SU-DHL-6 (cell line): ENCODE data around the gene HHAT.

Experiments used
- H2AFZ ChIP-seq: fragments of 200-600 bp; sonication (generic); 2 replicates; pipeline ENCODE4 v1.6.1; 2014; ENCODE audit warnings: low read depth, mild to moderate bottlenecking, moderate library complexity, mixed read lengths, antibody characterized with exemption, low read length; ENCODE audit not compliant: severe bottlenecking
- H3F3A ChIP-seq: fragments of 200-600 bp; shearing (Covaris generic); 2 replicates; pipeline ENCODE4 v1.6.0; 2016; ENCODE audit warnings: antibody characterized with exemption, mild to moderate bottlenecking; ENCODE audit not compliant: insufficient read depth
- H3K27ac ChIP-seq: fragments of 200-600 bp; sonication (generic); 2 replicates; pipeline ENCODE4 v1.5.1; 2016; ENCODE audit warnings: low read depth, mild to moderate bottlenecking, low read length, moderate library complexity, mixed read lengths
- H3K27me3 ChIP-seq: fragments of 200-600 bp; sonication (generic), shearing (Covaris generic); 2 replicates; pipeline ENCODE4 v1.6.0; 2014; ENCODE audit warnings: mild to moderate bottlenecking, low read length
- H3K36me3 ChIP-seq: fragments of 200-600 bp; sonication (generic); 2 replicates; pipeline ENCODE4 v1.6.1; 2014; ENCODE audit warnings: mild to moderate bottlenecking, low read length, mixed read lengths
- H3K4me2 ChIP-seq: fragments of 300-600, 200-600 bp; shearing (Covaris generic), sonication (generic); 2 replicates; pipeline ENCODE4 v1.6.0; 2014; ENCODE audit warnings: low read length, low read depth, mild to moderate bottlenecking; ENCODE audit not compliant: poor library complexity, severe bottlenecking
- H3K4me3 ChIP-seq: fragments of 200-600 bp; sonication (generic); 2 replicates; pipeline ENCODE4 v1.5.1; 2014; ENCODE audit warnings: antibody characterized with exemption, low read length, mild to moderate bottlenecking, mixed read lengths; ENCODE audit not compliant: insufficient read depth, poor library complexity, severe bottlenecking
- H3K79me2 ChIP-seq: fragments of 200-600 bp; sonication (generic); 2 replicates; pipeline ENCODE4 v1.6.1; 2014; ENCODE audit warnings: mild to moderate bottlenecking, low read length, moderate library complexity; ENCODE audit not compliant: insufficient read depth
- H3K9ac ChIP-seq: fragments of 200-600 bp; sonication (generic); 2 replicates; pipeline ENCODE4 v1.7.0; 2014; ENCODE audit warnings: mild to moderate bottlenecking, low read length
- H3K9me2 ChIP-seq: fragments of 200-600 bp; sonication (generic); replicated peaks from 2 replicates; pipeline ENCODE4 v1.6.1; 2014; ENCODE audit warnings: low read length; ENCODE audit not compliant: insufficient read depth
- H3K9me3 ChIP-seq: fragments of 200-600 bp; sonication (generic); 2 replicates; pipeline ENCODE4 v1.6.1; 2014; ENCODE audit warnings: low read length, mixed read lengths; ENCODE audit not compliant: insufficient read depth
- H4K20me1 ChIP-seq: fragments of 200-600 bp; sonication (generic); 2 replicates; pipeline ENCODE4 v1.6.1; 2014; ENCODE audit warnings: low read depth, mild to moderate bottlenecking, antibody characterized with exemption, low read length, moderate library complexity, mixed read lengths
- CTCF ChIP-seq: fragments of 200-600 bp; sonication (generic); IDR thresholded peaks from one replicate; pipeline ENCODE4 v1.5.1; 2017; ENCODE audit warnings: antibody characterized with exemption, mild to moderate bottlenecking, low read length, moderate library complexity; ENCODE audit not compliant: insufficient read depth, poor library complexity, severe bottlenecking
- EZH2phosphoT487 ChIP-seq: fragments of 200-600 bp; sonication (generic), shearing (Covaris generic); conservative IDR thresholded peaks from 2 replicates; pipeline ENCODE4 v1.6.1; 2018; ENCODE audit warnings: mild to moderate bottlenecking, antibody characterized with exemption, low read length, moderate library complexity, mixed read lengths

Gene HHAT

GRCh38 chr1:210434223-210434622 lies 105.5 kb downstream of the HHAT start:
- no peaks in the 10 kb centered on the region for H3K79me2 ChIP-seq
- TF ChIP-seq CTCF: no peak
- no peak for TF ChIP-seq EZH2phosphoT487
- H3K27me3 ChIP-seq: no peaks in the 10 kb centered on the region
- H3K36me3 ChIP-seq: no peaks in the 10 kb centered on the region
- H3K4me3 ChIP-seq: no peak overlapping the region
- H3K9me2 ChIP-seq: no peaks in the 10 kb centered on the region
- H3F3A ChIP-seq: no peaks in the 10 kb centered on the region
- no peaks in the 10 kb centered on the region for H4K20me1 ChIP-seq
- no peak overlapping the region for H3K4me2 ChIP-seq
- no peak overlapping the region for H3K9ac ChIP-seq
- no peaks in the 10 kb centered on the region for H3K9me3 ChIP-seq
- no peak overlapping the region for H3K27ac ChIP-seq
- H2AFZ ChIP-seq: no peak overlapping the region

- Histone ChIP-seq H3K9me3 (no peaks in the 10 kb centered on the region), H3K4me3 (no peak overlapping the region), H3K4me2 (no peak overlapping the region), H3K9me2 (no peaks in the 10 kb centered on the region), H4K20me1 (no peaks in the 10 kb centered on the region), H3K36me3 (no peaks in the 10 kb centered on the region), H3K9ac (no peak overlapping the region), H3F3A (no peaks in the 10 kb centered on the region), H3K27ac (no peak overlapping the region), H3K79me2 (no peaks in the 10 kb centered on the region), H3K27me3 (no peaks in the 10 kb centered on the region), H2AFZ (no peak overlapping the region)
- TF ChIP-seq CTCF (no peak), EZH2phosphoT487 (no peak)
These were observed 108.4 kb downstream of the HHAT start for GRCh38 chr1:210437111-210437510.

- no peaks in the 10 kb centered on the region for H3K27me3 ChIP-seq
- H3K9ac ChIP-seq: no peak overlapping the region
- no peaks in the 10 kb centered on the region for H3K9me2 ChIP-seq
- H3K36me3 ChIP-seq: no peaks in the 10 kb centered on the region
- no peaks in the 10 kb centered on the region for H4K20me1 ChIP-seq
- no peak overlapping the region for H2AFZ ChIP-seq
- H3K4me3 ChIP-seq: no peak overlapping the region
- no peaks in the 10 kb centered on the region for H3F3A ChIP-seq
- H3K27ac ChIP-seq: no peak overlapping the region
- no peaks in the 10 kb centered on the region for H3K79me2 ChIP-seq
- no peak overlapping the region for H3K4me2 ChIP-seq
- TF ChIP-seq CTCF (no peak), EZH2phosphoT487 (no peak)
- no peaks in the 10 kb centered on the region for H3K9me3 ChIP-seq
These were observed 109.1 kb downstream of the HHAT start for GRCh38 chr1:210437781-210438180.
